Right lobe of liver (tissue), 4 donors: ENCODE measurements around the gene IER5.
A peak's percentile ranks its signal among the peaks of the same experiment; 100 is the strongest.

Experiments used
- POLR2A ChIP-seq: fragments of 450-650 bp; IDR thresholded peaks from one replicate; pipeline ENCODE4 v1.6.1; 2017; ENCODE audit warnings: antibody characterized with exemption, mild to moderate bottlenecking
- TF ChIP-seq, protein P1 (sequence below), 4 donors: fragments of 200-600 bp in 3 of 4; fragments of 450-650 bp in 1 of 4; IDR thresholded peaks; one replicate each; pipeline versions ENCODE4 v1.5.1 to v1.8.0; 2016 to 2022; ENCODE audit warnings: antibody characterized with exemption in 4 of 4, mild to moderate bottlenecking in 2 of 4
- donor health status: DM: no; HTN: no; CAD: no.
- donor health status: DM: no; HTN: no; CAD: no.
- donor health status: DM: no; HTN: yes; CAD: no.

DNA sequence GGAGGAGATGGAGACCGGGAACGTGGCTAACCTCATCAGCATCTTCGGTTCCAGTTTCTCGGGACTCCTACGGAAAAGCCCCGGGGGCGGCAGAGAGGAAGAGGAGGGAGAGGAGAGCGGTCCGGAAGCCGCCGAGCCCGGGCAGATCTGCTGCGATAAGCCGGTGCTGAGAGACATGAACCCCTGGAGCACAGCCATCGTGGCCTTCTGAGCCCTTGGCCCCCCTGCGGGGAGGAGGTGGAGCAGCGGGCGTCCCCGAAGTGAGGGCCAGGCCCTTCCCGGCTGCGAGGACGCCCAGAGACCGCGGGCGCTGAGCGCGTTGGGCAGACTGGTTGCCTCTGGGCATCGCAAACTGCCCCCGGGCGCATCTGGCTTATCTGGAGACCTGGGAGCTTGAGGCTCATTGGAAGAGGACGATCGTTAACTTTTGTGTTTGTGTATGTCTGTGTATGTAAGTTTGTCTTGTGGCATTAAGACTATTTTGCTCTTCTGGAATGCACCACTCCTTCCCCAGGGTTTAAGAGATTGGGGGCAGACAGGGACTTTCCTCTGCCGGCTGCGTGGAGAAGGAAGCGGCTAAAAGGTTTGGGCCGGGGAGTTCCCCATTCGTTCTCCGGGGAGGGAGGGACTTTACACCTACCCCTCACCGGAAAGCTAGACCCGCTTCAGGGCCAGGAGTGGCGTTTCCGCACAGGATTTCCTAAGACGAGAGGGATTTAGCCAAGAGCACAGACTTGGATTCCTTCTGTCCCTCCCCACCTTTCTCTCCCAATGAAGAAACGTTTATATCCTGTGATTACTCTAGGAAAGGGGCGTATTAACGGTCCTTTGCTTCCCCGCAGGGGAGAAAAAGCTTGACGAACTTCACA lies 1.4 kb downstream of the IER5 start:
- TF ChIP-seq, protein P1, sequence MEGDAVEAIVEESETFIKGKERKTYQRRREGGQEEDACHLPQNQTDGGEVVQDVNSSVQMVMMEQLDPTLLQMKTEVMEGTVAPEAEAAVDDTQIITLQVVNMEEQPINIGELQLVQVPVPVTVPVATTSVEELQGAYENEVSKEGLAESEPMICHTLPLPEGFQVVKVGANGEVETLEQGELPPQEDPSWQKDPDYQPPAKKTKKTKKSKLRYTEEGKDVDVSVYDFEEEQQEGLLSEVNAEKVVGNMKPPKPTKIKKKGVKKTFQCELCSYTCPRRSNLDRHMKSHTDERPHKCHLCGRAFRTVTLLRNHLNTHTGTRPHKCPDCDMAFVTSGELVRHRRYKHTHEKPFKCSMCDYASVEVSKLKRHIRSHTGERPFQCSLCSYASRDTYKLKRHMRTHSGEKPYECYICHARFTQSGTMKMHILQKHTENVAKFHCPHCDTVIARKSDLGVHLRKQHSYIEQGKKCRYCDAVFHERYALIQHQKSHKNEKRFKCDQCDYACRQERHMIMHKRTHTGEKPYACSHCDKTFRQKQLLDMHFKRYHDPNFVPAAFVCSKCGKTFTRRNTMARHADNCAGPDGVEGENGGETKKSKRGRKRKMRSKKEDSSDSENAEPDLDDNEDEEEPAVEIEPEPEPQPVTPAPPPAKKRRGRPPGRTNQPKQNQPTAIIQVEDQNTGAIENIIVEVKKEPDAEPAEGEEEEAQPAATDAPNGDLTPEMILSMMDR (IDR thresholded peaks at IDR 0.05): no peak
- TF ChIP-seq POLR2A: peak; percentile 40
